DND-41 (cell line): Measurements from ENCODE around the gene CADPS.

ENCODE experiments used
- ATAC-seq: fragments of 200-7000 bp; cut with Tn5 transposase; 3 replicates; pipeline ENCODE4 v1.9.1; 2021; ENCODE audit warnings: low read depth; ENCODE audit not compliant: insufficient read depth
- DNase-seq: peaks from one replicate; pipeline ENCODE4 v3.0.0-alpha.2; 2020
- H2AFZ ChIP-seq: 2 replicates; pipeline ENCODE4 v1.6.0; 2012; ENCODE audit warnings: low read depth, low read length
- H3K27ac ChIP-seq: 2 replicates; pipeline ENCODE4 v1.5.1; 2012; ENCODE audit warnings: low read length, inconsistent platforms
- H3K27me3 ChIP-seq: fragments of 200-600 bp; sonication (generic); 2 replicates; pipeline ENCODE4 v1.6.0; 2012; ENCODE audit warnings: low read length, mild to moderate bottlenecking, inconsistent platforms; ENCODE audit not compliant: insufficient read depth, poor library complexity
- H3K36me3 ChIP-seq: 2 replicates; pipeline ENCODE4 v1.5.1; 2012; ENCODE audit warnings: low read length, inconsistent platforms; ENCODE audit not compliant: insufficient read depth
- H3K4me1 ChIP-seq: 2 replicates; pipeline ENCODE4 v1.5.1; 2012; ENCODE audit warnings: mild to moderate bottlenecking, low read length; ENCODE audit not compliant: insufficient read depth
- H3K4me2 ChIP-seq: 2 replicates; pipeline ENCODE4 v1.6.0; 2012; ENCODE audit warnings: mild to moderate bottlenecking, moderate library complexity, low read length, inconsistent platforms; ENCODE audit not compliant: insufficient read depth
- H3K4me3 ChIP-seq, 2 experiments: fragments of 200-600 bp in 1 of 2; shearing (Covaris generic) in 1 of 2; 2 replicates each; pipeline ENCODE4 v1.5.1; 2012 to 2016; ENCODE audit warnings: inconsistent platforms in 2 of 2, low read length in 2 of 2, mild to moderate bottlenecking in 2 of 2, low read depth in 1 of 2, moderate library complexity in 1 of 2
- H3K79me2 ChIP-seq: 2 replicates; pipeline ENCODE4 v1.6.0; 2012; ENCODE audit warnings: low read length, inconsistent platforms; ENCODE audit not compliant: insufficient read depth
- H3K9ac ChIP-seq: 2 replicates; pipeline ENCODE4 v1.6.0; 2012; ENCODE audit warnings: low read depth, mild to moderate bottlenecking, inconsistent platforms, low read length, moderate library complexity
- H3K9me3 ChIP-seq: 2 replicates; pipeline ENCODE4 v1.5.1; 2012; ENCODE audit warnings: low read length, moderate library complexity, mild to moderate bottlenecking, inconsistent platforms; ENCODE audit not compliant: insufficient read depth, severe bottlenecking
- H4K20me1 ChIP-seq: 2 replicates; pipeline ENCODE4 v1.6.0; 2012; ENCODE audit warnings: low read length; ENCODE audit not compliant: insufficient read depth
- CTCF ChIP-seq: IDR thresholded peaks from 2 replicates; pipeline ENCODE4 v1.5.1; 2012; ENCODE audit warnings: borderline replicate concordance, low read length, moderate library complexity, mild to moderate bottlenecking; ENCODE audit not compliant: poor library complexity, severe bottlenecking; ENCODE audit errors: extremely low read depth
- EZH2 ChIP-seq: IDR thresholded peaks from 3 replicates; pipeline ENCODE4 v1.6.1; 2012; ENCODE audit warnings: borderline replicate concordance, low read depth, mild to moderate bottlenecking, moderate library complexity, low read length, inconsistent platforms; ENCODE audit not compliant: severe bottlenecking

CADPS gene

DNA sequence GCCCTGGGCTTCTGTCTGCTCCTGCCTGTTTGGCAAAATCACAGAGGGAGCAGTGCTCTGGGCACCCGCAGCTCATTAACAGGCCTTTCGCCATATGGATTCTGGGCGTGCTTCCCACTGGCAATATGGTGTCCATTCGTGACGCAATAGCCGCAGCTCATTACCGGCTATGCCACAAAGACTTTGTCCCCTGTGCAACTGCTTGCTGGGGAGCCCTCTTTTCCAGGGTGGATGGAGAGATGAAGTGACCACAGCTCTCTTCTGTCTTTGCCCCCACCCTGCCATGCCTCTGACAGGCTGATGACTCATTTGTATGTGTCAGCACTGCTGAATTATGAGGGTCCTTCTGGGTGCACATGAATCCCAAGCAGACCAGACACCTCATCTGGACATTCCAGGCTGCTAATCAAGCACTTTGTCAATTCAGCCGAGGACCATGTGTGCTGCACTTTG, 287.6 kb downstream of the CADPS start:
- Histone ChIP-seq H2AFZ (no peak overlapping the region), H3K9me3 (no peaks in the 10 kb centered on the region), H3K4me2 (no peak overlapping the region), H3K4me3 (no peak overlapping the region), H4K20me1 (no peaks in the 10 kb centered on the region), H3K27me3 (no peaks in the 10 kb centered on the region), H3K36me3 (no peaks in the 10 kb centered on the region), H3K79me2 (no peaks in the 10 kb centered on the region), H3K27ac (no peak overlapping the region), H3K4me1 (no peaks in the 10 kb centered on the region), H3K9ac (no peak overlapping the region)
- DNase-seq (no peak), ATAC-seq (no peak)
- TF ChIP-seq CTCF = no peak
- no peak for TF ChIP-seq EZH2

DNA sequence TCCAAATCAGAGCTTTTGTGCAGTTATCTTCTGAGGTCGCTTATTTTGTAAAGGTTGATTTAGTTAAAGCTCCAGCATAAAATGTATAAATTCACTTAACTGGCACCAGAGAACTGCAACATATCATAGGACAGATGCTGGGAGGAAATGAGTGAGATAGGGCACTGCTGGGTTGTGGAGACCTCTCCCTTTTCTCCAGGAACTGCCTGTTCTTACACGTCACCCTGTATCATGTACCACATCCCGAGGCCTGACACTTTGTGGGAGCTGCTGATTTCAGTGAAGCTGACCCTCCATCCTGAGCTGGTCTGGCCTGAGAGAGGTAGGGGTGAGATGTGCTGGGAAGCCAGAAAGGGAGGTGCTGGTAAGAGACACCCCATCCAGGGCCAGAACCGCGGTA, 288.0 kb downstream of the CADPS start:
- no peak overlapping the region for H2AFZ ChIP-seq
- H3K27me3 ChIP-seq = no peaks in the 10 kb centered on the region
- H3K4me2 ChIP-seq = no peak overlapping the region
- no peak for ATAC-seq
- no peak overlapping the region for H3K4me3 ChIP-seq
- no peak for DNase-seq
- H3K9me3 ChIP-seq = no peaks in the 10 kb centered on the region
- no peaks in the 10 kb centered on the region for H4K20me1 ChIP-seq
- no peaks in the 10 kb centered on the region for H3K4me1 ChIP-seq
- no peaks in the 10 kb centered on the region for H3K36me3 ChIP-seq
- TF ChIP-seq CTCF (no peak), EZH2 (no peak)
- no peak overlapping the region for H3K9ac ChIP-seq
- no peak overlapping the region for H3K27ac ChIP-seq
- H3K79me2 ChIP-seq = no peaks in the 10 kb centered on the region

- Histone ChIP-seq H2AFZ (no peak overlapping the region), H3K27me3 (no peaks in the 10 kb centered on the region), H4K20me1 (no peaks in the 10 kb centered on the region), H3K79me2 (no peaks in the 10 kb centered on the region), H3K9me3 (no peaks in the 10 kb centered on the region), H3K4me2 (no peak overlapping the region), H3K9ac (no peak overlapping the region), H3K36me3 (no peaks in the 10 kb centered on the region), H3K27ac (no peak overlapping the region), H3K4me3 (no peak overlapping the region), H3K4me1 (no peaks in the 10 kb centered on the region)
- ATAC-seq (no peak), DNase-seq (no peak)
- TF ChIP-seq EZH2 (no peak), CTCF (no peak)
Measured at GRCh38 chr3:62586356-62586755, 288.9 kb downstream of the CADPS start.

DNA sequence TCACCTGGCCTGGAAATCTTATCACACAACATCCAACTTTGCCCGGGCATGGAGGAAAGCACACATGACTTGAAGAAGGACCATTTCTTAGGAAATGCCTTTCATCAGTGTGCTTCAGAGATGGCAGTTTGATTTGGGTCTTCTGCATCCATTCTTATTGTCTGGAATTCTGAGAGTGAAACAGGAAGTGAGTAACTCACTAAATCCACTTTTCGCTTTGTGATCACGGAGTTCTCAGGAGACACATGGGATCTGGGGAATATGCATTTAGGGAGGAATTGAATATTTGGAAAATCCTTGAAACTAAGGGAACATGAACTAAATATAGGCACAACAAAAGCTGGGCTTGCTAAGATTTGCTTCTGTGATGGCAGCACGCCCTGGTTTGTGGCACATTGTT, 289.4 kb downstream of the CADPS start:
- no peak overlapping the region for H3K4me3 ChIP-seq
- no peak overlapping the region for H3K9ac ChIP-seq
- no peak for TF ChIP-seq CTCF
- no peak for TF ChIP-seq EZH2
- H3K4me2 ChIP-seq = no peak overlapping the region
- H3K4me1 ChIP-seq = no peaks in the 10 kb centered on the region
- no peak overlapping the region for H3K27ac ChIP-seq
- no peaks in the 10 kb centered on the region for H3K36me3 ChIP-seq
- DNase-seq (no peak), ATAC-seq (no peak)
- H4K20me1 ChIP-seq = no peaks in the 10 kb centered on the region
- H2AFZ ChIP-seq = no peak overlapping the region
- H3K9me3 ChIP-seq = no peaks in the 10 kb centered on the region
- H3K27me3 ChIP-seq = no peaks in the 10 kb centered on the region
- no peaks in the 10 kb centered on the region for H3K79me2 ChIP-seq
